Spleen (tissue), 7 donors: ENCODE results near the gene AAR2.

Experiments used
- CTCF ChIP-seq, 11 experiments: fragments of 200-600 bp in 7 of 11; fragments of 450-650 bp in 4 of 11; sonication (generic) in 4 of 11; IDR thresholded peaks in 8 of 11; conservative IDR thresholded peaks in 3 of 11; 1 replicate in 7 of 11; 2 replicates in 4 of 11; pipeline versions ENCODE4 v1.4.0 to v1.8.0; 2016 to 2021; ENCODE audit warnings: antibody characterized with exemption in 11 of 11, inconsistent platforms in 4 of 11, mild to moderate bottlenecking in 1 of 11
- POLR2A ChIP-seq, 3 donors: fragments of 450-650 bp; IDR thresholded peaks; one replicate each; pipeline ENCODE4 v1.5.1; 2017; ENCODE audit warnings: antibody characterized with exemption in 3 of 3, mild to moderate bottlenecking in 1 of 3
- POLR2AphosphoS5 ChIP-seq, 3 donors: sonication (generic); formaldehyde crosslinking; IDR thresholded peaks; one replicate each; pipeline ENCODE4 v1.5.1; 2017; ENCODE audit warnings: antibody characterized with exemption in 3 of 3
- donor health status: DM: no; HTN: no; CAD: no; lungs with moderate emphysema.
- donor health status: DM: no; HTN: no; CAD: no.
- donor health status: DM: no; HTN: no; CAD: no.

- TF ChIP-seq CTCF (IDR thresholded peaks at IDR 0.05 in 8 of 11, conservative IDR thresholded peaks at IDR 0.05 in 3 of 11) (no peak), POLR2A (IDR thresholded peaks at IDR 0.05) (no peak), POLR2AphosphoS5 (IDR thresholded peaks at IDR 0.05) (no peak)
Measured at GRCh38 chr20:36260316-36260715, 24.0 kb downstream of the AAR2 start.
